GM21786 (cell line): ENCODE data around the gene APOBEC3A.
"Not testable (repeated sequence)": the region's sequence is repeated elsewhere in the genome, so short reads cannot be mapped to it uniquely, and the experiment has no call there.

Source experiments
- ATAC-seq: cut with Tn5 transposase; IDR thresholded peaks from one replicate; pipeline ENCODE4 v1.9.1; 2021; ENCODE audit not compliant: unreplicated experiment

APOBEC3A gene

DNA sequence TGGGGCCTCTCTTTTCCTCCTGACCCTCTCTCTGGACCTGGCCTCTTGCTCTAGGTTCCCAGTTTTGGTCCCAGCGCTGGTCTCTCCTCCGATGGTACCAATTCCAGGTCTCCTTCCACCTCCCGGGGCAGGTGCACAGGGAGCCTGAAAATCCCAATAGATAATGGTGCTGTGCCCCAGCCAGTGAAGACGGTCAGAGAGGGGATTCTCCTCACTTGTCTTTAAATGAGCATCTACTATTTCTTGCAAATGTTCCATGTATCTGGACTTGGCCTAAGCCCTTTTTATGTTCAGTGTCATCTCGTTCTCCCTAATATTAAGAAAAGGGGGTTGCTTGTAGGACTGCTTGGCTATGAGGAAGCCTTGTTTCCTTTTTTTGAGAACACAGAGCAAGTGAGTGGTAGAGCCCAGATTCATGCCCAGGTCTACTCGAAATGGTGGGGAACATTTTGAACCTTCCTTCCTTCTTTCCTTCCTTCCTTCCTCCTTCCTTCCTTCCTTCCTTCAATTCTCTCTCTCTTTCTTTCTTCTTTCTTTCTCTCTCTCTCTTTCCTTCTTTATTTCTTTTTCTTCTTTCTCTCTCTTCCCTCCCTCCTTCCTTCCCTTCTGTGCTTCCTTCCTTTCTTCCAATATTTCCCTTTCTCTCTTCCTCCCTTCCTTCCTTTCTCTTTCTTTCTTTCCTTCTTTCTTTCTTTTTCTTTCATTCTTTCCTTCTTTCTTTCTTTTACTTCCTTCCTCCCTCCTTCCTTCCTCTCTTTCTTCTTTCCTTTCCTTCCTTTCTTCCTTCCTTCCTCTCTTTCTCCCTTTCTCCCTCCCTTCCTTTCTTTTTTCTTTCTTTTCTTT, 620 bp downstream of the APOBEC3A start:
- no peak for ATAC-seq

GRCh38 chr22:38958651-38958943, 1.2 kb downstream of the APOBEC3A start:
- ATAC-seq: not testable (repeated sequence)

GRCh38 chr22:38959590-38959989, 2.2 kb downstream of the APOBEC3A start:
- ATAC-seq: no peak

- not testable (repeated sequence) for ATAC-seq
Observed at GRCh38 chr22:38960673-38961072, 3.3 kb downstream of the APOBEC3A start.

- not testable (repeated sequence) for ATAC-seq
Observed at GRCh38 chr22:38963291-38963738, 5.9 kb downstream of the APOBEC3A start.

- no peak for ATAC-seq
Observed at GRCh38 chr22:38963872-38964271, 6.5 kb downstream of the APOBEC3A start.

- ATAC-seq: no peak
Observed at GRCh38 chr22:38964306-38964705, 6.9 kb downstream of the APOBEC3A start.

DNA sequence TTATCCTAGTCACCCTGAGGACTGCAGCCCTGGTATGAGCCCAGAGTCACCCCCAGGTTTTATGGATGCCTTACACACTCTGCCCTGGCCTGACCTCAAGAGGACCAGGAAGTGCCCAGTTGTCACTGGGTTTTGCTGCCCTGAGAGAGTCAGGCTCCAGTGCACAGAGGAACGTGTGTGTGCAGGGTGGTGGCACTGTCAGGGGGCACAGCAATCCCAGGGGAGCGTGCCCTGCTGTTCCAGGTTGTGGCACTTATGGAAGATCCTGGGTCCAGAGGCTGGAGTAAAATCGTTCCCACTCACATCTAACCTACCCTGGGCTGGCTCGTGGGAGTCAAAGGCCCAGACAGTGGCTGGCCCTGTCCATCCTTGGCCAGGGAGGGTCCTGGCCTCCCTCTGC, 7.6 kb downstream of the APOBEC3A start:
- no peak for ATAC-seq

GRCh38 chr22:38965614-38966379, 8.4 kb downstream of the APOBEC3A start:
- no peak for ATAC-seq

DNA sequence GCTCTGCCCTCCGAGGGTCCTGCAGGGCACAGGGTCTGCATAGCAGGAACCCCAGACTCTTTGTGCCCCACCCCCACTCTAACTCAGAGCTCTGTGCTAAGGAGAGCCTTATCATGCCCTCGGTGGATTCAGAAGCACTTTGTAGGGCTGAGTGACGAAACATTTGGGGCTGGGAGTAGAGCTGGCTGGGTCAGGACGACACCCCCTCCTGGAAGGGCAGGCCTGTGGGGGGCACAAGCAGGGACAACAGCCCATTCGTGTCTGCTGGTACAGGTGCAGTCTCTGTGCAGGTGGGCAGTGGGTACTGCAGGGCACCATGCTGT, 8.9 kb downstream of the APOBEC3A start:
- ATAC-seq: no peak

DNA sequence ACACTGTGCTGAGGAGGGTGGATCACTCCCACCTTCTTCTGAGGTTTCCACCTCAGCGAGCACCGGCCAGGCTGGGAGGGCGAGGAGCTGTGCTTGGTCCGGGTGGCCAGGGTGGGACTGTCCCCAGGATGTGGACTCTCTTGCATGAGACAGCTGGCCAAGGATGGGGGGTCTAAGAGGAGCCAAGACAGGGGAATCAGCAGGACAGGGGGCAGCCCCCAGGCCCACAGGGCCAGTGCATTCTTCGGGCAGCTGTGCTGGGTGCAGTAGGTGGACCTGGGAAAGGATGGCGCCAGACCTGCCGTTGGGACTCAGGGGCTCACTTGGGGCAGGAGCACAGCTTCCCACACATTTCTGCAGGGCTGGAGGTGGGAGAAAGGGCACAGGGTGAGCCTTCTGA, 9.5 kb downstream of the APOBEC3A start:
- no peak for ATAC-seq

DNA sequence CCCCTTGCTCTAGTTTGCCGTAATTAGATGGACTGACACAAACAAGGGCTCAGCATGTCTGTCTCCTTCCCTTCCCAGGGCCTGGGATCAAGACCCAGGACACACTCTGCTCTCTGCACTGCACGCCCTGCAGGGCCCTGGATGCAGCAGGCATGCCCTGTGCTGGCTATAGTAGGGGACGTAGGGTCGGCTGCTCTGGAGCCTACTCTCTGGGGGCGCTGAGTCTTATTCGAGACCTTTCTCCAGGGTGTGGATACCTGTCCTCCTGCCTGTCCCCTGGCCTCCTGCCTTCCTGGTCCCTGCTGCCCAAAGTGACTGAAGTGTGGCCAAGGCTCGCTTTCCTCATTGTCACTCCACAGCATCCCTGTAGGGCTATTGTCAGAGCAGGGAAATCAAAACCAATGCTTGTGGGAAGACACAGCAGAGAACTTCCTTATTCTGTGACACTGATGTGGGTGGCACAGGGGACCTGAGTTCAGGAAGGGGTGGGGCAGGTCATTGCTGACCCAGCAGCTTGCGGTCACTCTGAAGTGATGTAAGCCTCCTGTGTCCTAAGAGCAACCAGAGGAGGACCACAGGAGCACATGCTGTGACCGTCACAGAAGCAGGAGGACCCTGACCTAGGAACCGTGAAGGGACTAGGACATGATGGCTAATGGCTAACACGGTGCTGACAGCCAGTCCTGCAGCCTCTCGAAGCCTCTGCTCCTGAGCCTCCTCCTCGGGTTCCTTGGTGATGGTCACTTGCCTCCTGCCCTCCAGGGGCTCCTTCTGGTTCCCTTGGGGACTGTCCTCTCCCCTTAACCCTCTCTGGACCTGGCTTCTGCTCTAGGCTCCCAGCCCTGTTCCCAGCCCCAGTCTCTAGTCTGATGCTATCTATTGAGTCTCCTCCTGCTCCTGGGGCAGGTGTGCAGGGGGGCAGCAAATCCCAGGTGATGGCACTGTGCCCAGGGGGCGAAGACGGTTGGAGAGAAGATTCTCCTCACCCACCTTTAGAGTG, 10.3 kb downstream of the APOBEC3A start:
- ATAC-seq: no peak

GRCh38 chr22:38968801-38969200, 11.4 kb downstream of the APOBEC3A start:
- no peak for ATAC-seq

DNA sequence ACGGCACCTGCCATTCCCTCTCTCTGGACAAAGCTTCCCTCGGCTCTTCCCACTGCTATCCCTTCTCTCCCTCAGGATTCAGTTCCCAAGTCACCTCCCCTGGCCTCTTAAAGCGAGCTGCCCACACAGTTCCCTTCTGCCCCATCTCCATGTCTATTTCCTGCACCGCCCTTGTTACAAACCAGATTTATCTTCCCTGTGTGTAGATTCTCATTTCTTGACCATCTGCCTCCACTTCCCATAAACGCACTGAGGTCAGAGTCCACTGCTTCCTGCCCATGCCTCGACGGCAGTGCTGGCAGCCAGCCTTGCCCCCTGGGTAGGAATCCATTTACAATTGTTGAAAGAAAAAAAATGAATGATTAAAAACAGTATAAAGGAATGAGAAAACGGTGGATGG, 13.1 kb downstream of the APOBEC3A start:
- no peak for ATAC-seq

DNA sequence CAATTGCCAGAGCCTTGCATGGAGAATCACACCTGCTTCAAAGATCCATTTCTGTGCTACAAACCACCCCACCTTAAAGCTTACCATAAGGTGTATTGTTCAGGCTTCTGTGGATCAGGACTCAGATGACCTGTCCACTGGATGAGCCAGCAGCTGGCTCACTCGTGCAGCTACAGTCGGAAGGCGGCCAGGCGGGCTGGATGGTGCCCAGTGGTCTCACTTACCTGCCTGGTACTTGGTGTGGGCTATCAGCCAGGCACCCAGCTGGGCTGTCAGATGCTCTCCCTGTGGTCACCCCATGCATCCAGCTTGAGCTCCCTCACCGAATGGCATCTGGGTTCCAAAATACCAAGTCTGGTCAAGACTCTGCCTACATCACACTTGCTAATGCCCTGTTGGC, 13.8 kb downstream of the APOBEC3A start:
- ATAC-seq: no peak

DNA sequence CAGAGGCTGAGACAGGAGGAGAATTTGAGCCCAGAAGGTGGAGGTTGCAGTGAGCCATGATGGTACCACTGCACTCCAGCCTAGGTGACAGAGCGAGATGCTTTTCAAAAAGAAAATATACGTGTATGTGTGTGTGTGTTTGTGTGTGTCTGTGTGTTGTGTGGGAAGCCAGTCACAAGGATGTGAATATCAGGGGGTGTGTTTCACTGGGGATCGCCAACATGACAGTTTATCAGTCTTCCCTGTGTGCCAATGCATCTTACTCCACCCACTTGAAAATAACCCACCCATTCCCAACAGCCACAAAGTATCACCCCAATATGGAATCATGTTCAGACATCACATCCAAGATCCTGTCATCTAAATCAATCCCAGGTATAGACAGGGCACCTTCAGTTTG, 14.4 kb downstream of the APOBEC3A start:
- ATAC-seq: no peak

DNA sequence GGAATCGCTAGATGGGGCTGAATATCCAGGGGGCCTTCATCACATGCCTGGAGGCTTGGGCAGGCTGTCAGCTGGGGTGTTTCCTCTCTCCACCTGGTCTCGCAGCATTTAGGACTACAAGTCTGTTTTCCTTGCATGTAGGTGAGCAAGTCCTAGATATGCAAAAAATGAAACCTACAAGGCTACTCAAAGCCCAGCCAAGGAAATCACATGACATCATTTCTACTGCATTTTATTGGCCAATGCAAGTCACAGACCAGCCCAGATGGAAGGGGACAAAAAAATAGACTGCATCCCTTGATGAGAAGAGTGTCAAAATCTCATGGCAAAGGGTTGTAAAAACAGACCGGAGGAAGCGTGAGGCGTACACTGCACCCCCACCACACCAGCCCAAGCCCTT, 15.1 kb downstream of the APOBEC3A start:
- ATAC-seq: no peak

DNA sequence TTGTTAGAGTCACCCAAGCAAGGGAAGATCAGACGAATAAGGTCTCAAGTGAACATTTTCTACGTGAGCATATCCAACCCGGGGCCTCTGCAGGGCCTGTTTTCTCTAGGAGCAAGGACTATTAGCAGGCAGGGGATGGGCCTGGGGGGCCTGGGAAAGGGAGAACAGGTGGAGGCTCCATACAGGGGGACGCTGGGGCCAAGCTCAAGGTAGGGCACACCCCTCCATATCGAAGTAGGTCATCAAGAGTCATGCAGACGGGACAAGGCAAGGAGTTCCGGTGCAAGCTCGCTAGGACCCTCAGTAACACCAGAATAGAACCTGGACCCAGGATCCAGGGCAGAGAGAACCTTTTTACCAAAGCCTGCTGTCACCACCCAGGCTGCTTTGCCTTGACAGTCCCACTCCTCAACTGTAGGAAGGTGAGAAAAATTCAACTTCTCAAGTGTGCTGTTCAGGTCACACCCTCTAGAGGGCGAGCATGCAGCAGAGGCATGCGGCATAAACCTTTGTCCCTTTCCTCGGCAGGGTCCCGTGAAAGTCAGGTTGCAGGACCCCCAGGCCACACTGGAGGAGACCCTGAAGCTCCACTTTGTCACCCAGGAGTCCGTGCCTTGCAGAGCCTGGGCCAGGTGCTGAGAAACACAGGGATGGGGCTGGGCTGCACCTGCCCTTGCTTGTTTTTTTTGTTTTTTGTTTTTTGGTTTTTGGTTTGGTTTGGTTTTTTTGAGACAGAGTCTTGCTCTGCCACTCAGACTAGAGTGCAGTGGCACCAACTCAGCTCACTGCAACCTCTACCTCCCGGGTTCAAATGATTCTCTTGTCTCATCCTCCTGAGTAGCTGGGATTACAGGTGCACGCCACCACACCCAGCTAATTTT, 16.1 kb downstream of the APOBEC3A start:
- no peak for ATAC-seq

DNA sequence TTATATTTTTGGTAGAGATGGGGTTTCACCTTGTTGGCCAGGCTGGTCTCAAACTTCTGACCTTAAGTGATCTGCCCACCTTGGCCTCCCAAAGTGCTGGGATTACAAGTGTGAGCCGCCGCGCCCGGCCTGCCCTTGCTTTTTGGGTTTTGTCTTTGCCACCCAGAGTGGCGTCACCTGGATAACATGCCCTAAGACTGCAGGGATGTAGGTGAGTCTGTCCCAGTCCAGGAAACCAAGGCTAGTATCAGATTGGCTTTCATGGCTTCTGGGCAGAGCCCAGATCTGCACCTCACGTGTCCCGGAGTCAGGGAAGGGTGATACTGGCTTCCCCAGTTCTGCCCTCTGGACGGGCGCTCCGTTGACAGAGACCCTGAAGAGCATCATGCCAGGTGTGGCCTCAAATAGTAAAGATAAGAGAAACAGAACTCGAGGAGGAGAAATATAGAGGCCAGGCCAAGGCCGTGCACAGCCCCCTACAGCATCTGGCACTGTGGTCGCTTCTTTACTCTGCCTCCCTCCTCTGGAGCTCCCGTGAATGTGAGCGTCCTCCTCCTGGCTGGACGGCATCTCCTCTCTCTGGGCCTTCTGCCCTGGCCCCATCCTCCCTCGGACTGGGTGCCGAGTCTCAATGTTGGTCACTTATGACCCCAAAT, 16.9 kb downstream of the APOBEC3A start:
- ATAC-seq: no peak

GRCh38 chr22:38974826-38975175, 17.4 kb downstream of the APOBEC3A start:
- no peak for ATAC-seq
